Measurements from ENCODE around the gene SIM2. TPM values are rescaled to one million over a fixed set of nuclear protein-coding genes. Genes with fewer than 3 reads are reported as not detected.
A peak's percentile ranks its signal among the peaks of the same experiment; 100 is the strongest.

SIM2 gene
- total RNA-seq, 4 donors from 2014 or later: 20.3 to 49.4 (median 29.9) TPM

- 7 to 34% methylated on average over 3 to 18 of the region's 44 CpGs for WGBS, 2 donors
- peaks cover 23 to 100% (median 32%) of the 10 kb centered on the region in 3 donors for H3K4me1 ChIP-seq
- peaks cover 0 to 100% (median 30%) of the 10 kb centered on the region in 4 donors for H3K27me3 ChIP-seq
- no peaks in the 10 kb centered on the region for H3K36me3 ChIP-seq
- TF ChIP-seq CTCF (IDR thresholded peaks at IDR 0.05) (no peak), POLR2A (IDR thresholded peaks at IDR 0.05) (peak in 1 of 4 donors; percentile 37)
- H3K4me3 ChIP-seq: peak overlapping the region; percentile 73 to 92 (median 77)
- intact Hi-C loops (cut with DNase I): no loop called here
- no peaks in the 10 kb centered on the region for H3K9me3 ChIP-seq
- peak overlapping the region; percentile 88 to 97 (median 96) for H3K27ac ChIP-seq
- DNase-seq: no peak
Observed at GRCh38 chr21:36695671-36696389, 3.1 kb upstream of the SIM2 start.

- no peaks in the 10 kb centered on the region for H3K36me3 ChIP-seq
- peaks cover 0 to 100% (median 31%) of the 10 kb centered on the region in 4 donors for H3K27me3 ChIP-seq
- intact Hi-C loops (cut with DNase I): no loop called here
- H3K4me1 ChIP-seq: peaks cover 25 to 100% (median 38%) of the 10 kb centered on the region in 3 donors
- 3 to 13% methylated on average over 11 to 21 of the region's 39 CpGs for WGBS, 2 donors
- H3K27ac ChIP-seq: peak overlapping the region; percentile 88 to 97 (median 96)
- H3K4me3 ChIP-seq: peak overlapping the region; percentile 73 to 92 (median 77)
- no peak for TF ChIP-seq CTCF (IDR thresholded peaks at IDR 0.05)
- TF ChIP-seq POLR2A (IDR thresholded peaks at IDR 0.05): no peak
- H3K9me3 ChIP-seq: no peaks in the 10 kb centered on the region
- DNase-seq: no peak
Observed at GRCh38 chr21:36696390-36697059, 2.4 kb upstream of the SIM2 start.

- Histone ChIP-seq H3K27ac (peak overlapping the region; percentile 88 to 97 (median 96)), H3K36me3 (no peaks in the 10 kb centered on the region), H3K4me1 (peaks cover 25 to 98% (median 38%) of the 10 kb centered on the region in 3 donors), H3K4me3 (peak overlapping the region; percentile 73 to 92 (median 77)), H3K9me3 (no peaks in the 10 kb centered on the region), H3K27me3 (peaks cover 0 to 100% (median 31%) of the 10 kb centered on the region in 4 donors)
- WGBS, 2 donors: 2 to 17% methylated on average over 1 to 9 of the region's 58 CpGs
- no peak for DNase-seq
- intact Hi-C loops (cut with DNase I): no loop called here
- TF ChIP-seq CTCF (IDR thresholded peaks at IDR 0.05) (no peak), POLR2A (IDR thresholded peaks at IDR 0.05) (no peak)
Observed at GRCh38 chr21:36697060-36697850, 1.7 kb upstream of the SIM2 start.

- peaks cover 25 to 96% (median 38%) of the 10 kb centered on the region in 3 donors for H3K4me1 ChIP-seq
- no peak for TF ChIP-seq CTCF (IDR thresholded peaks at IDR 0.05)
- TF ChIP-seq POLR2A (IDR thresholded peaks at IDR 0.05): no peak
Observed at GRCh38 chr21:36697851-36698384, 997 bp upstream of the SIM2 start.

More at GRCh38 chr21:36697851-36698384, 997 bp upstream of the SIM2 start:
- no peaks in the 10 kb centered on the region for H3K36me3 ChIP-seq
- H3K27me3 ChIP-seq: peaks cover 0 to 100% (median 27%) of the 10 kb centered on the region in 4 donors
- 6% methylated on average over 6 of the region's 33 CpGs; no CpG with 5 or more reads in 1 of the 2 donors for WGBS, 2 donors
- intact Hi-C loops (cut with DNase I): no loop called here
- H3K4me3 ChIP-seq: peak overlapping the region; percentile 73 to 92 (median 77)
- H3K9me3 ChIP-seq: no peaks in the 10 kb centered on the region
- DNase-seq: no peak
- peak overlapping the region; percentile 88 to 97 (median 96) for H3K27ac ChIP-seq
